Testis (tissue), 3 donors: Measurements from ENCODE around the gene RXYLT1. TPM values are rescaled to one million over a fixed set of nuclear protein-coding genes. Genes with fewer than 3 reads are reported as not detected.

Source experiments
- DNase-seq: peaks from one replicate; pipeline ENCODE4 v3.0.0-alpha.2; 2019
- H3K27ac ChIP-seq, 2 donors: fragments of 200-600 bp; sonication (generic); one replicate each; pipeline ENCODE4 v1.5.1; 2019
- H3K27me3 ChIP-seq: fragments of 200-600 bp; sonication (generic); one replicate; pipeline ENCODE4 v1.5.1; 2019
- H3K36me3 ChIP-seq: fragments of 200-600 bp; sonication (generic); one replicate; pipeline ENCODE4 v1.5.1; 2017; ENCODE audit warnings: low read depth; ENCODE audit errors: missing control alignments
- H3K4me1 ChIP-seq: fragments of 200-600 bp; sonication (generic); one replicate; pipeline ENCODE4 v1.5.1; 2019
- H3K4me3 ChIP-seq, 2 donors: fragments of 200-600 bp; sonication (generic); one replicate each; pipeline ENCODE4 v1.5.1; 2017 to 2019
- H3K9me3 ChIP-seq: fragments of 200-600 bp; sonication (generic); one replicate; pipeline ENCODE4 v1.5.1; 2017
- POLR2A ChIP-seq: fragments of 450-650 bp; IDR thresholded peaks from one replicate; pipeline ENCODE4 v1.6.1; 2017; ENCODE audit warnings: antibody characterized with exemption, mild to moderate bottlenecking, moderate library complexity
- WGBS, 2 donors: methylation state at CpG; one replicate each; pipeline ENCODE4 v1.1.5; 2018; 5-methylcytosine and 5-hydroxymethylcytosine counted together
- intact Hi-C: fragments of 100-400 bp; cut with DNase I; formaldehyde crosslinking; loops from one replicate; pipeline ENCODE4 v1.15.1; 2023; ENCODE audit warnings: low total_unique reads
- polyA plus RNA-seq: library from polyadenylated mRNA; stranded (reverse); fragments of 350-450 nt; fragmentation: Illumina TruSeq; extraction: RNeasy Lipid Tissue Mini Kit (QIAGEN cat#74804); gene quantifications from one replicate; pipeline ENCODE4 v1.2.3, GENCODE V29; 2014; ENCODE audit warnings: low read depth, low replicate concordance; ENCODE audit not compliant: insufficient read depth
- total RNA-seq, 2 donors: library from RNA; depleted of rRNA; stranded (reverse); fragments of >200 nt; gene quantifications; one replicate each; pipeline ENCODE4 v1.2.3, GENCODE V29; 2016
- TF ChIP-seq, protein P1 (sequence below), 3 experiments: fragments of 450-650 bp in 2 of 3; fragments of 200-600 bp in 1 of 3; sonication (generic) in 1 of 3; IDR thresholded peaks; one replicate each; pipeline ENCODE4 v1.5.1; 2016 to 2019; ENCODE audit warnings: antibody characterized with exemption in 3 of 3, mild to moderate bottlenecking in 2 of 3, moderate library complexity in 1 of 3

RXYLT1 gene
- total and polyA plus RNA-seq, 3 donors from 2014 or later, result 28.2 to 33.5 (median 29.2) TPM

- Histone ChIP-seq H3K27ac (peak overlapping the region; percentile 95), H3K36me3 (no peaks in the 10 kb centered on the region), H3K4me1 (peaks cover 4% of the 10 kb centered on the region), H3K9me3 (no peaks in the 10 kb centered on the region), H3K27me3 (no peaks in the 10 kb centered on the region), H3K4me3 (peak overlapping the region; percentile 82 to 94)
- TF ChIP-seq, protein P1, sequence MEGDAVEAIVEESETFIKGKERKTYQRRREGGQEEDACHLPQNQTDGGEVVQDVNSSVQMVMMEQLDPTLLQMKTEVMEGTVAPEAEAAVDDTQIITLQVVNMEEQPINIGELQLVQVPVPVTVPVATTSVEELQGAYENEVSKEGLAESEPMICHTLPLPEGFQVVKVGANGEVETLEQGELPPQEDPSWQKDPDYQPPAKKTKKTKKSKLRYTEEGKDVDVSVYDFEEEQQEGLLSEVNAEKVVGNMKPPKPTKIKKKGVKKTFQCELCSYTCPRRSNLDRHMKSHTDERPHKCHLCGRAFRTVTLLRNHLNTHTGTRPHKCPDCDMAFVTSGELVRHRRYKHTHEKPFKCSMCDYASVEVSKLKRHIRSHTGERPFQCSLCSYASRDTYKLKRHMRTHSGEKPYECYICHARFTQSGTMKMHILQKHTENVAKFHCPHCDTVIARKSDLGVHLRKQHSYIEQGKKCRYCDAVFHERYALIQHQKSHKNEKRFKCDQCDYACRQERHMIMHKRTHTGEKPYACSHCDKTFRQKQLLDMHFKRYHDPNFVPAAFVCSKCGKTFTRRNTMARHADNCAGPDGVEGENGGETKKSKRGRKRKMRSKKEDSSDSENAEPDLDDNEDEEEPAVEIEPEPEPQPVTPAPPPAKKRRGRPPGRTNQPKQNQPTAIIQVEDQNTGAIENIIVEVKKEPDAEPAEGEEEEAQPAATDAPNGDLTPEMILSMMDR (IDR thresholded peaks at IDR 0.05), result no peak
- TF ChIP-seq POLR2A, result no peak
- intact Hi-C loops, result loop anchor here (10.0 kb wide), 1 partner anchor 342 kb away; no protein-coding TSS in a partner anchor
- 2 to 6% methylated on average over 17 of the region's 28 CpGs for WGBS, 2 donors
- no peak for DNase-seq
Observed at GRCh38 chr12:63843254-63843720, 63.6 kb downstream of the RXYLT1 start.

DNA sequence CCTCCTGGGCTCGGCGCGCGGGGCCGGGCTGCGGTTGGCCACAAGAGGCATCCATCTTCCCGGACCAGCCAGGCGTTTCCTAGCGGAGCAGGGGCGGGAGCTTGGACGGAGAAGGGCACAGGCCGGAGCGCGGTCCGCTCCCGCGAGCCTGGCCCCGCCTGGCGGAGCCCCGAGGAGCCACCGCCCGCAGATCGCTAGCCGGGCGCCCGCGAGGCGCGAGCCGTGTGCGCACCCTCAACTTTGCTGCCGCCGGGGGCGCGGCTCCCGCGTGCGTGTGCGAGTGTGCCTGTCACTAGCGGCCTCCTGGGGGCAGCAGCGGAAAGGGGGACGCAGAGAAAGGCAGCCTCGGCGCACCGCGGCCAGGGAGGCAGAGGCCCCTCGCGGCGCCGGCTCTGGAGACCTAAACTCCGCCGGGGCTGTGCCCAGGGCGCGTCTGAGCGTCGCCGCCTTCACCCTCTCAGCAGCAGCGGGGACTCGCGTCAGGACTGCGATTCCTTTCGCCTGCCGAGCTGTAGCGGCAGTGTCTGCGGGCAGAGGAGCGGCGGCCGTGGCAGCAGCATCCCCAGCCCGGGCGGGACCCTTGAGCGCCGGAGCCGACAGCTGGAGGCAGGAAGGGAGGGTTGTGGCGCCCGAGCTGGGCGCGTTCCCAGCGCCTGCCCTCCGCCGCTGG lies 64.1 kb downstream of the RXYLT1 start:
- Histone ChIP-seq H3K36me3 (no peaks in the 10 kb centered on the region), H3K4me1 (peaks cover 4% of the 10 kb centered on the region), H3K27ac (peak overlapping the region; percentile 95), H3K27me3 (no peaks in the 10 kb centered on the region), H3K9me3 (no peaks in the 10 kb centered on the region), H3K4me3 (peak overlapping the region; percentile 82 to 94)
- peak; percentile 93 for DNase-seq
- WGBS, 2 donors, result 0% methylated on average over 73 of the region's 80 CpGs; no CpG with 5 or more reads in 1 of the 2 donors
- no peak for TF ChIP-seq POLR2A
- TF ChIP-seq, protein P1 (IDR thresholded peaks at IDR 0.05), result peak; percentile 91 to 98 (median 97)
- intact Hi-C loops, result loop anchor here (10.0 kb wide), 1 partner anchor 341 kb away; no protein-coding TSS in a partner anchor

- H3K27me3 ChIP-seq, result no peaks in the 10 kb centered on the region
- intact Hi-C loops, result loop anchor here (10.0 kb wide), 1 partner anchor 340 kb away; no protein-coding TSS in a partner anchor
- peak within 1 kb of the TSS; percentile 82 to 94 for H3K4me3 ChIP-seq
- H3K36me3 ChIP-seq, result no peaks in the 10 kb centered on the region
- TF ChIP-seq, protein P1 (IDR thresholded peaks at IDR 0.05), result no peak
- TF ChIP-seq POLR2A, result no peak
- peaks cover 4% of the 10 kb centered on the region for H3K4me1 ChIP-seq
- peak; percentile 76 for DNase-seq
- no peaks in the 10 kb centered on the region for H3K9me3 ChIP-seq
- WGBS, 2 donors, result 1% methylated on average over 37 of the region's 52 CpGs
- peak within 1 kb of the TSS; percentile 95 for H3K27ac ChIP-seq
Observed at GRCh38 chr12:63844391-63845341, 65.0 kb downstream of the RXYLT1 start, which contains the start of gene SRGAP1. TSS of gene SRGAP1 (plus strand) at chr12:63844700. CDS start at chr12:63844817, 117 bp downstream.

GRCh38 chr12:63845726-63846125 lies 66.0 kb downstream of the RXYLT1 start:
- Histone ChIP-seq H3K4me1 (peaks cover 4% of the 10 kb centered on the region), H3K36me3 (no peaks in the 10 kb centered on the region), H3K27me3 (no peaks in the 10 kb centered on the region), H3K9me3 (no peaks in the 10 kb centered on the region), H3K4me3 (peak overlapping the region in 1 of 2 donors; percentile 94), H3K27ac (peak overlapping the region; percentile 95)
- intact Hi-C loops, result loop anchor here (10.0 kb wide), 1 partner anchor 339 kb away; no protein-coding TSS in a partner anchor
- TF ChIP-seq, protein P1 (IDR thresholded peaks at IDR 0.05), result no peak
- TF ChIP-seq POLR2A, result no peak
- no peak for DNase-seq
- WGBS, 2 donors, result 28 to 50% methylated on average over 2 of the region's 2 CpGs
